ENCODE data around the gene UBE2R2.
A peak's percentile ranks its signal among the peaks of the same experiment; 100 is the strongest.
"Not testable (repeated sequence)": the region's sequence is repeated elsewhere in the genome, so short reads cannot be mapped to it uniquely, and the experiment has no call there.

UBE2R2 gene

DNA sequence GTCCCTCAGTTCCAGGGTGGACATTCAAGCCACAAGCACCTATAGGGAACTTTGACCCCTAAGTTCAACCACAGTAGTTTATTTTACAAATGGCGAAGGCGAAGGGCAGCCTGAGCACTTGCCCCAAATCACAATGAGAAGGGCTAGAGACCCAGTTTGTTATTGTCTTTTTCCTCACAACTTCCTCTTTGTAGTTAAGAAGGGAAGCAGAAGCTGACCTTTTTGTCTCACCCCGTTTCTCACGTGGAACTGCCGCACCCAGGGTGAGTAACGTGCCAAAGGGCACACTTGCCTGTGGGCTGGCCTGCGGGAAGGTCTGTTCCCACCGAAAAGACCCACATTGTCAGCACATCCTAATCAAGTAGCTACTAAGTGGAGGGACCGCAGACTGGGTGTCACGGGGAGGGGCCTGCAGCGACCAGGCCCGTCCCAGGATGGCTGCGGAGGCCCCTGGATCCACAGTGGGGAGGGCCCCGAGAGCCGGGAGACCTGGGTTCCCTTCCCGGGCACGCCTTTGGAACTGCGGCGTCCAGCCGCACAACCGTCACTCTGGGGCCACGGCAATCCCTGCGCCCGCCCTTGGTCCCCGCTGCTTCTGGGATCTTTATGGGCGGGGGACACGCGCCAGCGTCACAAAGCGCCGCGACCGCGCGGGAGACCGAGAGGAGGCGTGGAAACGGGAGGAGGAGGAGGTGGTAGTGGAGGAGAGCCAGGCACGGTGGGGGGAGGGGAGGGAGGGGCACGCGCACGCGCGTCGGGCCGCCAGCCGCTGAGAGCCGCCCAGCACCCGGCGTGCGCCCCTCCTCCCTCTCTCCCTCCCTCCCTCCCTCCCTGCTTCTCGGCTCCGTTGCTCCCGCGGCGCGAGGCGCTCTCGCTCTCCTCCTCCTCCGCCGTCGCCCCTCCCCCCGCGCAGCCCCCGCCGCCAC is at the start of gene UBE2R2:
Gene UBE2R2 (plus strand): TSS at position 834 of the 926 bp plus-strand sequence. CDS start 598 bp downstream, outside the sequence.
- peak; percentile 91 for DNase-seq

GRCh38 chr9:33770156-33770880 is 46.6 kb upstream of the UBE2R2 start:
- not testable (repeated sequence) for DNase-seq

GRCh38 chr9:33773135-33773534 is 43.8 kb upstream of the UBE2R2 start:
- not testable (repeated sequence) for DNase-seq

DNA sequence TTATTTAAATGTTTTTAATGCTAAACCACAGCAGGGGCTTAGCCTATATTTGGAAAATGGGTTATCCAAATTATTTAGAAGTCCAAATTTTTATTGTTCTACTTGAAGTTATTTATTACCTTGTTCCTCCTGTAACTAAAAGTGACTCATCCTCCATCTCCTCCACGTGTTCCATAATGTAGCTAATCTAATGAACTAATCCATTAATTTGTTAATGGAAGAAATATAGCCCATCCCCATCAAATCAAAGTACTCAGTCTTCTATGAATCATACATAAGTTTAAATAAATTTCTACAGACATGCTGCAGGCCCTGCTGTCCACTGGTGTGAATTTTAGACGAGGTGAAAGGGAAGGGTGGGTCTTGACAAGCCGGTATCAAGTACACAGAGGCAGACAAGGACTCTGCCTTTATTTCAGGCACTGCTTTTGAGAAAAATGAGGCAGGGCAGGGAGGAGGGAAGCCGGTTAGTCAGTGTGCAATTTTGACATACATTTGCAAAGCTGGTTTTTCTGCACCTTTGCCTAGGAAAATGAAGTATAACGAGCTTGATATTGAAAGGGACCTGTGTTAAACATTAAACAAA is 42.8 kb upstream of the UBE2R2 start:
- not testable (repeated sequence) for DNase-seq

DNA sequence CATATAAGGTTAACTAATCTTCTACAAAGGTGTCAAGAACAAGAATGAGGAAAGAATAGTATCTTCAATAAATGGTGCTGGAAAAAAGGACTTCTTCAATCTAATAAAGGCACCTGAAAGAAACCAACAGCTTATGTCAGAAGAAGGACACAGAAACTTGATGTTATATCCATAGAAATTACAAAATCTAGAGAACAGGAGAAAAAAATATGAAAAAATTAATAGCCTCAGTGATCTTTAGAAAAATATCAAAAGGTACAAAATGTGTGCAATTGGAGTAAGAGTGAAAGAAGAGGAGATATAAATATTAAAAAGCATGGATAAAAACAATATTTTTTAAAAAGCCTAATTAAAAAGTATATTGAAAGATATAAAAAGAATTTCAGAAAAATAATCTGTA is 40.4 kb upstream of the UBE2R2 start:
- DNase-seq = no peak

GRCh38 chr9:33778700-33779351 is 38.1 kb upstream of the UBE2R2 start:
- DNase-seq = peak; percentile 39

DNA sequence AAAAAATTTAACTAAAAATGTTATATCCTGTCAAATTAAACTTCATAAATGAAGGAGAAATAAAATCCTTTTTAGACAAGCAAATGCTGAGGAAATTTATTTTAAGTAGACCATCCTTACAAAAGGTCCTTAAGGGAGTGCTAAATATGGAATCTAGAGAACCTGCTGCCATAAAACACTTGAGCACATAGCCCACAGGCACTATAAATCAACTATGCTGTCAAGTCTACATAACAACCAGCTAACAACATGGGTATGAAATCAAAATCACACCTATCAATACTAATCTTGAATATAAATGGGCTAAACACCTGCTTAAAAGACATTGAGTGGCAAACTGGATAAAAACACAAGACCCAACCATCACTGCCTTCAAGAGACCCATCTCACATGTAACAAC is 36.7 kb upstream of the UBE2R2 start:
- DNase-seq = no peak

GRCh38 chr9:33781736-33782135 is 35.2 kb upstream of the UBE2R2 start:
- DNase-seq = no peak

DNA sequence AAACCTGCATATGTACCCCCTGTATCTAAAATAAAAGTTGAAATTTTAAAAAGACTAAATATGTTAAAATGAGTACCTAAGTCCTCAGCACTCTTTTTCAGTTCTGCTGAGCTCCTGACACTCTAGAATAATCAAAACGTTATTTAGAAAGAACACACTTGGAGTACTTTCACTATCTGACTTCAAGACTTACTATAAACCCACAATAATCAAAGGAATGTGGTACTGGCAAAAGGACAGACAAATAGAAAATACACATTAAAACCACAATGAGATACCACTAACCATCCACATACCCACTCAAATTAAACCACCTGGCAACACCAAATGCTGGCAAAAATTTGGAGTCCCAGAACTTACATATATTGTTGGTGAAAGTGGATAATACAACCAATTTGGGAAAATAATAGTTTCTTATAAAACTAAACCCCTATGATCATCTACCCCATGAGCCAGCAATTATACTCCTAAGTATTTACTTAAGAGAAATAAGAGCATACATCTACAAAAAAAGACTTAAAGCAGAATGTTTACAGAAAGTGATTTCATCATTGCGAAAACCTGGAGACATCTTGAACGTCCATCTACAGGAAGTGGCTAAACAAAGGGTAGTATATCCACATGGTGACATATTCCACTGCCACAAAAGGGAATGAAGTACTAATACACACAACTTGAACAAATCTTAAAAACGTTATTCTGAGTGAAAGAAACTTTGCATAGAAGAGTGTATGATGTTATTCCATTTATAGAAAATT is 34.4 kb upstream of the UBE2R2 start:
- no peak for DNase-seq

DNA sequence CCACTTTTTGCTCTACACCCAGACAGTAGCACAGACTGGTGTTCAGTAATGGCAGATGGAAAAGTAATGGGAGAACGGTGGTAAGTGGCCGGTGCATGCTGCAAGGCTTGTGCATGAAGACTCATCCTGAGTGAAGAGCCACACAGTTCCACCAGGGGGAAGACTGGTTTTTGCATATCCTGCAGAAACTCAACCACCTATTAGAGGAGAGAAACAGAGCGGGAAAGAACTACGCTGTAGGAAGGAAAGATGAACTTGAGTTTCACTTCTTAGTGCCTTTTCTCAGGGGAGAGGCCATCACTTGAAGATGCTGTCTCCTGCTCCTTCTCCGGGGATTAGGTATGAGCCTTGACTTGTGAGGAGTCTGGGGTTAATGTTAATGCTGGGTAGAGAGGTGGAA is 31.0 kb upstream of the UBE2R2 start:
- DNase-seq = no peak

GRCh38 chr9:33786681-33787080 is 30.3 kb upstream of the UBE2R2 start:
- no peak for DNase-seq

DNA sequence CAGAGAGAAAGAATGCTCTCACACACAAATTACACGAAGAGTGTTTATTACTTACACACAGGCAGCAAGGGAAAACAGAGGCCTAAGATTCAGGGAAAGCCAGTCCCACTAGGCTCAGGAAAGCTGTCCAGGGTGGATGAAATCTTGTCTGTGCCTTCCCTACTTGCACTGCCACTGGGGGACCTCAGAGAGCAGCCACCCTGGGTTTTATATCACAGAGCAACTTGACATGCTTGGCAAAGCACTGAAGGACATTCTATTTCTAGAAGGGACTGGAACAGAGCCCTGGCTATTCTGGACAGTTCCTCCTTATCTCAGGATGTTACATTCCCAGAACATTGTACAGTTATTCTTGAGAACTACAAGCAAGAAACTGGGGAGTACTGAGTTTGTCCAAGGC is 29.1 kb upstream of the UBE2R2 start:
- no peak for DNase-seq

DNA sequence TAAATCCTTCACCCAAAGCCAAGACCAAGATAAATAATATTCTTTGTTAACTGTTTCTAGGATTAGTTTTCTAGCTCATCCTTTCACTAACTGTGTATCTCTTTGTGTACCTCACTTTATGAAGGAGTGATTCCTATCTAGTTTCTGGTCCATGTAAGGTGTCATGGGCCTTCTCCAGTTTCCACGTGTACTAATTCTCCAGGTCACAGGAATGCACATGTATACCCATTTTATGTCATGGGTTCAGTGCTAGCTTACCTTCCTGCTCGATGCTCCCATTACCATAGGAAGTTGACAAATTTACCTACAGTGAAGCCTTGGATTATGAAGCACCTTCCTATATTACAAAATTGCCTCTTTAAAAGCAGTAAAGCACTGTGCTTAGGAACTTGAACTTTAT is 27.5 kb upstream of the UBE2R2 start:
- DNase-seq = not testable (repeated sequence)

- DNase-seq = no peak
Measured at GRCh38 chr9:33791117-33791516, 25.8 kb upstream of the UBE2R2 start.

DNA sequence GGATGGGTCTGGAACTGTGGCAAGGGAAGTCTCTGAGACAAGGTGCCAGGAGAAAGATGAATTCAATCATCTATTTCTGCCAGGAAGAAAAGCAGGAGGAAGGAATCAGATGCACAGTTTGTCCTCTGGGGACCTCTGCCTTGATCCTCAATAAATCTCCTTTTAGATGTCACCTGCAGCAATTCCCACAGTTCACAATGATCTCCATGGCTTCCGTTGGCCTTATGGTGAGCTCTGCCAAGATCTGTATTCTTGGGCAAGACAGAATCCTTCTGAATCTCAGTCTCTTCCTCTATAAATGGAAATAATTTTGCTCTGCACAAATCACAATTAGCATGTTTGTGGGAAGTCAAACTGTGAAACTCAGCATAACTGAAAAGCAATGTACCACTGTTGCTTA is 23.5 kb upstream of the UBE2R2 start:
- not testable (repeated sequence) for DNase-seq

DNA sequence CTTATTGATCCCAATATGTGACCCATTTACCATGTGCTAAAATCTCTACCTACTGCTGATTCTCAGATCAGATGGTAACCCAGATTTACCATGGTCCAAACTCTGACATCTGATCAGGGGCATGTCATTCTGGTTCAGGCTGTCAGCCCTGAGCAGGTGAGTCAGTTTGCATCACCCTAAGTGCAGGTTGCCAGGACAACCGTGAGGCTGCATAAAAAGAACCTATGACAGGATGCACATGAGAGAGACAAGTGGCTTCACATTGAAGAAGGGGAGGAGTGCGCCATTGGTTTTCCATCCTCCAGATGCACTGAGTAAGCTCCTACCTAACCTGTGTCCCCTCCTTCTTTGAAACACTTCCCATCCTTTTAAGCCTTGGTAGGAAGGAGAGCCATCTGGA is 22.4 kb upstream of the UBE2R2 start:
- peak; percentile 21 for DNase-seq

DNA sequence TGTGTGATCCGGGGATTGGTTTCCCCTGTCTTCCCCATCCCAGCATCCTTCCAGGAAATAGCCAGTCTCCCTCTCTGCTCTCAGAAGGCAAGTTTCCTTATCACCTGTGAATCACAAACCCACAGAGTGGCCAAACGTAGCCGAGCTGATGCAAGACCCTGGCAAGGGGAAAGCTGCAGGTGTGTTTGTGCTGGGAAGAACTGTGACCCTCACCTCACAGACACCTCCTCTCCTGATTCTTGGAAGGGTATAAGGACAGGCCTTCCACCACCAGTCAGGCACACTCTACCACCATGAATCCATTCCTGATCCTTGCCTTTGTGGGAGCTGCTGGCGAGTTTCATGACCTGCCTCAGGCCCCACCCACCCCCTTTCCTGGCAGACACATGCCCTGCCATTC is 21.7 kb upstream of the UBE2R2 start, which contains the start of gene PRSS3:
Gene PRSS3 (plus strand): TSS at position 281 of the 400 bp plus-strand sequence. CDS start 13 bp downstream, at position 294.
- no peak for DNase-seq

DNA sequence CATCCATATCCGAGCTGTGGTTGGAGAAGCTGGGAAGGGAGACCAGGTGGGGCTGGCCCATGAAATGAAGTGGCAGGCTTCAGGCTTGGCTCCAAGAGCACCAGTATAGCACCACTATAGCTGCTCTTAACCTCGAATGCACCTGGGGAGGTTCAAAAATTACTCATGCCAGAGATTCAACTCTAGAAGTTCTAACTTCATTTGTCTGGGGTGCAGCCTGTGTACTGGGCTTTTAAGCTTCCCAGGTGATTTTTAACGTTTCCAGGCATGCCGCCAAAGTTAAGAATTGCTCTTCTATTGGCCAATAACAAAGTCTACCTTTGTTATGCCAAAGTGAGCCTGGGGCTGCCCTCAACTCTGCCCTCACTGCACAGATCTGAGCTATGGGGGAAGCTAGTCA is 21.1 kb upstream of the UBE2R2 start:
- no peak for DNase-seq

DNA sequence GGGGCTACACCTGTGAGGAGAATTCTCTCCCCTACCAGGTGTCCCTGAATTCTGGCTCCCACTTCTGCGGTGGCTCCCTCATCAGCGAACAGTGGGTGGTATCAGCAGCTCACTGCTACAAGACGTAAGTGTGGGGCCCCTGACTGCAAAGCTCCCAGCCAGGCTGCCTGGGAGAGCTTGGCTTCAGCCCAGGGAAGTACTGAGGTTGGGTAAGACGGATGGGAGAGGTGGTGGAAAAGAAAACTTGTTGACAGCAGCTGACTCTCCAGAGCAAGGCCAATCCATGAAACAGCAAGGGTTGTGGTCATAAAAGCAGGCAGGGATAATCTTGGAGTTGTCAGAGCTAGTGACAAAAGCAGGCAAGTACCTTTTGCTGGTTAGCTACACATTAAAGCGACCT is 20.3 kb upstream of the UBE2R2 start:
- not testable (repeated sequence) for DNase-seq

GRCh38 chr9:33797837-33798236 is 19.1 kb upstream of the UBE2R2 start:
- no peak for DNase-seq

GRCh38 chr9:33798545-33798944 is 18.4 kb upstream of the UBE2R2 start:
- DNase-seq = no peak
